ENCODE data around the gene SCGB1D1. TPM values are rescaled to one million over a fixed set of nuclear protein-coding genes. Genes with fewer than 3 reads are reported as not detected.

The SCGB1D1 gene
- polyA plus RNA-seq, 3 donors, result not detected

DNA sequence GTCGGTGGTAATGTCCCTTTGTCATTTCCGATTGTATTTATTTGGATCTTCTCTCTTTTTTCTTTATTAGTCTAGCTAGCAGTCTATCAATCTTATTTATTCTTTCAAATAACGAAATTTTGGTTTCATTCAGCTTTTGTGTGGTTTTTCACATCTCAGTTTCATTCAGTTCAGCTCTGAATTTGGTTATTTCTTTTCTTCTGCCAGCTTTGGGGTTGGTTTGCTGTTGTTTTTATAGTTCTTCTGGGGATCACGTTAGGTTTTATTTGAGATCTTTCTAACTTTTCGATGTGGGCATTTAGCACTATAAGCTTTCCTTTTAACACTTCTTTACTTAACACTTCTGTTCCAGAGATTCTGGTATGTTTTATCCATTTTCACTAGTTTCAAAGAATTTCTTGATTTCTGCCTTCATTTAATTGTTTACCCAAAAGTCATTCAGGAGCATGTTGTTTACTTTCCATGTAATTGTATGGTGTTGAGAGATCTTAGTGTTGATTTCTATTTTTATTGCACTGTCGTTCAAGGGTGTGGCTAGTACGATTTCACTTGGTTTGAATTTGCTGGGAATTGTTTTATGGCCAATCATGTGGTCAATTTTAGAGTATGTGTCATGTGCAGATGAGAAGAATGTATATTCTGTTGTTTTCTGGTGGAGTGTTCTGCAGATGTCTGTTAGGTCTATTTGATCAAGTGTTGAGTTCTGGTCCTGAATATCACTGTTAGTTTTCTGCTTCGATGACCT lies 7.7 kb upstream of the SCGB1D1 start:
- peaks cover 0 to 10% (median 2%) of the 10 kb centered on the region in 7 donors for H3K9me3 Mint-ChIP-seq
- Histone ChIP-seq H3K27me3 (ENCODE audit: control insufficient read depth in 2 of 2, insufficient read depth in 2 of 2, low read length in 2 of 2) (no peaks in the 10 kb centered on the region), H3K9me3 (replicated peaks in 1 of 2; ENCODE audit: control insufficient read depth in 1 of 2, insufficient read depth in 1 of 2, low read length in 2 of 2) (no peaks in the 10 kb centered on the region), H3K4me2 (replicated peaks; ENCODE audit: extremely low read depth, low read length, poor library complexity, severe bottlenecking) (no peak overlapping the region), H3K27ac (ENCODE audit: low read depth in 1 of 2, low read length in 2 of 2) (no peak overlapping the region), H3K4me3 (replicated peaks in 1 of 3; ENCODE audit: low read depth in 2 of 3, low read length in 3 of 3) (no peak overlapping the region), H3K9ac (ENCODE audit: insufficient read depth, low read length, poor library complexity, severe bottlenecking) (no peak overlapping the region), H3K79me2 (ENCODE audit: insufficient read depth, low read length) (no peaks in the 10 kb centered on the region), H3K4me1 (ENCODE audit: control insufficient read depth in 1 of 2, insufficient read depth in 2 of 2, low read length in 2 of 2) (no peaks in the 10 kb centered on the region), H2AFZ (ENCODE audit: insufficient read depth, low read depth, low read length, poor library complexity, severe bottlenecking) (no peak overlapping the region), H3K36me3 (replicated peaks in 1 of 2; ENCODE audit: control insufficient read depth in 1 of 2, insufficient read depth in 2 of 2, low read length in 2 of 2) (no peaks in the 10 kb centered on the region), H4K20me1 (ENCODE audit: insufficient read depth, low read length) (no peaks in the 10 kb centered on the region)
- no peak overlapping the region for H3K4me3 Mint-ChIP-seq
- intact Hi-C loops (cut with micrococcal nuclease), result no loop called here
- 74% methylated on average over 3 of the region's 8 CpGs for whole genome bisulfite sequencing (ENCODE audit: insufficient coverage)
- no peak overlapping the region for H3K27ac Mint-ChIP-seq
- TF ChIP-seq, protein P1, sequence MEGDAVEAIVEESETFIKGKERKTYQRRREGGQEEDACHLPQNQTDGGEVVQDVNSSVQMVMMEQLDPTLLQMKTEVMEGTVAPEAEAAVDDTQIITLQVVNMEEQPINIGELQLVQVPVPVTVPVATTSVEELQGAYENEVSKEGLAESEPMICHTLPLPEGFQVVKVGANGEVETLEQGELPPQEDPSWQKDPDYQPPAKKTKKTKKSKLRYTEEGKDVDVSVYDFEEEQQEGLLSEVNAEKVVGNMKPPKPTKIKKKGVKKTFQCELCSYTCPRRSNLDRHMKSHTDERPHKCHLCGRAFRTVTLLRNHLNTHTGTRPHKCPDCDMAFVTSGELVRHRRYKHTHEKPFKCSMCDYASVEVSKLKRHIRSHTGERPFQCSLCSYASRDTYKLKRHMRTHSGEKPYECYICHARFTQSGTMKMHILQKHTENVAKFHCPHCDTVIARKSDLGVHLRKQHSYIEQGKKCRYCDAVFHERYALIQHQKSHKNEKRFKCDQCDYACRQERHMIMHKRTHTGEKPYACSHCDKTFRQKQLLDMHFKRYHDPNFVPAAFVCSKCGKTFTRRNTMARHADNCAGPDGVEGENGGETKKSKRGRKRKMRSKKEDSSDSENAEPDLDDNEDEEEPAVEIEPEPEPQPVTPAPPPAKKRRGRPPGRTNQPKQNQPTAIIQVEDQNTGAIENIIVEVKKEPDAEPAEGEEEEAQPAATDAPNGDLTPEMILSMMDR (IDR thresholded peaks at IDR 0.05), result no peak
- H3K36me3 Mint-ChIP-seq, result no peaks in the 10 kb centered on the region
- DNase-seq, result no peak
- no peaks in the 10 kb centered on the region for H3K4me1 Mint-ChIP-seq
- peaks cover 7 to 16% (median 14%) of the 10 kb centered on the region in 3 donors for H3K27me3 Mint-ChIP-seq (ENCODE audit: low read depth in 3 of 3)

DNA sequence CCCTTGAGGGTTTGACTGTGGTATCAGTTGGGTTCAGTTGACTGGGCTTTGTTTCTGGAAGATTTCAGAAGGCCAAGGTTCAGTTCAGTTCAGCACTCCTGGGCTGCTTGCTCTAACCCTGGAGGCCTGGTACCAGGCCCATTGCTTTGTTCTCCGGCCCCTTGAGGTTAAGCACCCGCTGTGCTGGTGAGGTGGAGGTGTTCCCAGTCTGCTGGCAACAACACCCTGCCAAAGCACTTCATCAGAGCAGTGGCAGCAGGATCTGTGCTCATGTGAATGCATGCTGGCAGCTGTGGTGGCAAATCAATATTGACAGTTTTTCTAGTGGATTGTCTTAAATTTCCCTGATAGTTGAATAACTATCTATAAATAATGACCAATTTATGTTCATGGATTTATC lies 3.8 kb upstream of the SCGB1D1 start:
- Mint-ChIP-seq H3K27ac (no peak overlapping the region), H3K4me3 (no peak overlapping the region), H3K36me3 (no peaks in the 10 kb centered on the region), H3K4me1 (no peaks in the 10 kb centered on the region), H3K27me3 (ENCODE audit: low read depth in 3 of 3) (peaks cover 0 to 12% (median 12%) of the 10 kb centered on the region in 3 donors), H3K9me3 (peaks cover 0 to 10% (median 2%) of the 10 kb centered on the region in 7 donors)
- Histone ChIP-seq H3K79me2 (ENCODE audit: insufficient read depth, low read length) (no peaks in the 10 kb centered on the region), H3K9ac (ENCODE audit: insufficient read depth, low read length, poor library complexity, severe bottlenecking) (no peak overlapping the region), H3K27ac (ENCODE audit: low read depth in 1 of 2, low read length in 2 of 2) (no peak overlapping the region), H3K36me3 (replicated peaks in 1 of 2; ENCODE audit: control insufficient read depth in 1 of 2, insufficient read depth in 2 of 2, low read length in 2 of 2) (no peaks in the 10 kb centered on the region), H3K4me3 (replicated peaks in 1 of 3; ENCODE audit: low read depth in 2 of 3, low read length in 3 of 3) (no peak overlapping the region), H3K4me2 (replicated peaks; ENCODE audit: extremely low read depth, low read length, poor library complexity, severe bottlenecking) (no peak overlapping the region), H3K27me3 (ENCODE audit: control insufficient read depth in 2 of 2, insufficient read depth in 2 of 2, low read length in 2 of 2) (no peaks in the 10 kb centered on the region), H2AFZ (ENCODE audit: insufficient read depth, low read depth, low read length, poor library complexity, severe bottlenecking) (no peak overlapping the region), H4K20me1 (ENCODE audit: insufficient read depth, low read length) (no peaks in the 10 kb centered on the region), H3K9me3 (replicated peaks in 1 of 2; ENCODE audit: control insufficient read depth in 1 of 2, insufficient read depth in 1 of 2, low read length in 2 of 2) (no peaks in the 10 kb centered on the region), H3K4me1 (ENCODE audit: control insufficient read depth in 1 of 2, insufficient read depth in 2 of 2, low read length in 2 of 2) (no peaks in the 10 kb centered on the region)
- intact Hi-C loops (cut with micrococcal nuclease), result no loop called here
- DNase-seq, result no peak
- TF ChIP-seq, protein P1 (IDR thresholded peaks at IDR 0.05), result no peak
- WGBS (ENCODE audit: insufficient coverage), result 86% methylated on average over 2 of the region's 2 CpGs

All from CD14-positive monocyte (primary cell).